Hematopoietic multipotent progenitor cell treated with erythropoietin and hydrocortisone succinate and interleukin-3 and kit ligand, for 4 days (in vitro differentiated cells): ENCODE measurements around the gene EFNA3.

Source experiments
- DNase-seq: peaks from one replicate; pipeline ENCODE4 v3.0.0-alpha.2; 2015

The EFNA3 gene

GRCh38 chr1:155049651-155050559, 28.7 kb upstream of the EFNA3 start:
- DNase-seq = no peak

- peak; percentile 88 for DNase-seq
Measured at GRCh38 chr1:155050560-155051341, 27.9 kb upstream of the EFNA3 start, which contains the start of gene ADAM15. ADAM15 (plus strand) TSS chr1:155051316; CDS start chr1:155051387, 71 bp downstream.

DNA sequence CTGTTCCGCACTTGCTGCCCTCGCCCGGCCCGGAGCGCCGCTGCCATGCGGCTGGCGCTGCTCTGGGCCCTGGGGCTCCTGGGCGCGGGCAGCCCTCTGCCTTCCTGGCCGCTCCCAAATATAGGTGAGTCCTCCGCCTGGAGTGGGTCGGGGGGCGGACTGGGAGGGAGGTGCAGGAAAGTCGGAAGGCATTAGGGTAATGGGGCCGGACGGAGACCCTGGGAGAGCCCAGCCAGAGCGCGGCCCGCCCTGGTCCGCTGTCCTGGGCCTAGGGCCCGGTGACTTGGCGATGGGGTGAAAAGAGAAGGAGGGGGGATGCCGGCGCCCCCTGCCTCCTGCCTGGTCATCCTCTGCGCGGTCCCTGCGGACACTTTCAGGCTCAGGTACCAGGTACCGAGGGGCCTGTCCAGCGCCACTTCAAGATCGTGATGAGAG, 27.3 kb upstream of the EFNA3 start:
- DNase-seq = no peak

- DNase-seq = peak; percentile 79
Measured at GRCh38 chr1:155051777-155052398, 26.7 kb upstream of the EFNA3 start.

- DNase-seq = peak; percentile 67
Measured at GRCh38 chr1:155052439-155053395, 25.9 kb upstream of the EFNA3 start.

DNA sequence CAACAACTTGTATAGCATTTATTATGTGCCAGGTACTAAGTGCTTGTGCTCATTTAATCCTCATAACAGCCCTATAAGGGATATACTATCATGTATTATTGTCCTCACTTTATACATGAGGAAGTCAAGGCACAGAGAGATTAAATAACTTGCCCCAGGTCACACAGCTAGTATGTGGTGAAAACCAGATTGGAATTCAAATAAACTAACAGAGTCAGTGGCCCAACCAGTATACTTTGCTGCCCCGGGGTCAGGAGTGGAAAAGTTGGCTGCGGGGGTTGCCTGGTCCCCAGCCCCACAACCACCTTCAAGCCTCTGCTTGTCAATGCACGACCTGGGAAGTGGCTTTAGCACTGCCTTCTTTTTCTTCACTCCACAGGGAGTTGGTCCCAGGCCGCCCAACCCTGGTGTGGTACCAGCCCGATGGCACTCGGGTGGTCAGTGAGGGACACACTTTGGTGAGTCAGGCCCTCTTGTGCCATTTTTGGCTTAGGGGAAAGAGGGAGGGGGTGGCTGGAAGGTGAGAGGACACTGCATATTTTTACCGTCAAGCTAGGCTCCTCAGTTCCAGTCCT, 25.0 kb upstream of the EFNA3 start:
- no peak for DNase-seq

DNA sequence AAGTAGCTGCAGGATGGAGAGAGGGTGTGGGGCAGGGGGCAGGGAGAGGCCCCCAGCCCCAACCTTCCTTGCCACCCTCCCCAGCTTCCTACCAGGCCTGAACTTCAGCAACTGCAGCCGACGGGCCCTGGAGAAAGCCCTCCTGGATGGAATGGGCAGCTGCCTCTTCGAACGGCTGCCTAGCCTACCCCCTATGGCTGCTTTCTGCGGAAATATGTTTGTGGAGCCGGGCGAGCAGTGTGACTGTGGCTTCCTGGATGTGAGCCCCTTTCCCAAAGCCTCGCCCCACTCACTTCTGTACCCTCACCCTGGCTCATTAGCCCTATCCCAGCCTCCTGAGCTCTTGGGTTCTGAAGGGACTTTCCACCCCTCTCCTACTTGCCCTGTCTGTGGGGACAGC, 21.5 kb upstream of the EFNA3 start:
- DNase-seq = no peak

DNA sequence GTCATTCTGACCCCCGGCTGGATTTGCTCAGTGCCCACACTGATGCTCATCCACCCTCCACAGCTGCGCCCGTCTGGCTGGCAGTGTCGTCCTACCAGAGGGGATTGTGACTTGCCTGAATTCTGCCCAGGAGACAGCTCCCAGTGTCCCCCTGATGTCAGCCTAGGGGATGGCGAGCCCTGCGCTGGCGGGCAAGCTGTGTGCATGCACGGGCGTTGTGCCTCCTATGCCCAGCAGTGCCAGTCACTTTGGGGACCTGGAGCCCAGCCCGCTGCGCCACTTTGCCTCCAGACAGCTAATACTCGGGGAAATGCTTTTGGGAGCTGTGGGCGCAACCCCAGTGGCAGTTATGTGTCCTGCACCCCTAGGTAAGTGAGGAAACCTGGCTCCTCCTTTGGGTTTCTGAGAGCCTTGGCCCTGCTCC, 20.8 kb upstream of the EFNA3 start:
- DNase-seq = no peak

DNA sequence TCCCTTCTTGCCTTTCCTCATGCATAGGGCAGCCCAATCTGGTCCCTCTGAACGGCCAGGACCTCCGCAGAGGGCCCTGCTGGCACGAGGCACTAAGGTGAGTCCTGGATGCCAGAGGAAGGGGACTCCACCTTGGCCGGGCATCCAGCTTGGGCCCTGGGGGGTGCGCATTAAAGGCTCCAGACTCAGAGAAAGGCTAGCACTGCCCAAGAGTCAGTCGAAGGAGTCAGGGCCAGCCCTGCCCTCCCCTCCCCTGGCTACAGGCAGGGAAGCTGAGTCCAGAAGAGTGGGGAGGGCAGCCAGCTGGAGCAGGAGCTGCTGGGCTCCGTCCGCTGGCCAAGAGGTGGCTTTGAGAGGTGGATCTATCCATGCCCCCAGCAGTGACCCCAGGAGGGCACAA, 17.9 kb upstream of the EFNA3 start:
- no peak for DNase-seq

GRCh38 chr1:155061381-155062150, 17.1 kb upstream of the EFNA3 start:
- peak; percentile 94 for DNase-seq

DNA sequence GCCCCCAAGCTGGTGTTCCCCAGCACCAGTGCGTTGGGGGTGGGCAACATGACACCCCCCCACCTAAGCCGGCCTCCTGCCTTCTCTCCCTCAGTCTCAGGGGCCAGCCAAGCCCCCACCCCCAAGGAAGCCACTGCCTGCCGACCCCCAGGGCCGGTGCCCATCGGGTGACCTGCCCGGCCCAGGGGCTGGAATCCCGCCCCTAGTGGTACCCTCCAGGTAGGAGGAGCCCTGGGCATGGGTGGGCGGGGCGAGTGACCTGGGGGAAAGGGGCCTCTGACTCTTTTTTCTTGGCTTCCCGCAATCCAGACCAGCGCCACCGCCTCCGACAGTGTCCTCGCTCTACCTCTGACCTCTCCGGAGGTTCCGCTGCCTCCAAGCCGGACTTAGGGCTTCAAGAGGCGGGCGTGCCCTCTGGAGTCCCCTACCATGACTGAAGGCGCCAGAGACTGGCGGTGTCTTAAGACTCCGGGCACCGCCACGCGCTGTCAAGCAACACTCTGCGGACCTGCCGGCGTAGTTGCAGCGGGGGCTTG, 16.4 kb upstream of the EFNA3 start:
- no peak for DNase-seq

DNA sequence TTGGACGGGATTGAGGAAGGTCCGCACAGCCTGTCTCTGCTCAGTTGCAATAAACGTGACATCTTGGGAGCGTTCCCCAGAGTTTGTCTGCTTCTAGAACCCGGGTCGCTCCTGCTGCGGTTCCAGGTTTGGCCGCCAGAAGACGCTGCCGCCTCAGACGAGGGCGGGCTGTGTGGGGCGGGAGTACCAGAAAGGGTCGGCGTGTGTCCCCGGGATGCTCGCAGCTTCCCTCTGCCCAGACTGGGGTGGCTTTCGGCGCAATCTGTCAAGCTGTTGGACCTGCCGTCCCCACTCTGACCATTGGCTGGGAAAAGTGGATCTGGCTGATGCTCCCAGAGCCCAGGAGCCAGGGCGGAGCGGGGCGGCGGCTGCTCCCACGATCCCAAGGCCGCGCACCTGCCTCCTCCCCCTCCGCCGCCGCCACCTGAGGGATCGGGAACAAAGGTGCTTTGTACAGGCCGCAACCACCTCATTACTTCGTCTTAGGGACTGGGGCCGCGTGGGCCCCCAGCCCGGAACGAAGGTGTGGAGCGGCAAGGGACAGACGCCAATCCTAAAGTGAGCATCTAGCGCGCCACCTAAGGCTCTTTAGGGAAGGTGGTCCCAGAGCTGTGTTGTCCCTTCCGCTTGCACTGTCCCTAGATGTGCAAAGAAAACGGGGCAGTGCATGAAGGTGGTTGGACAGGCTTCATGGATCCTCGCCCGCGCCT, 15.8 kb upstream of the EFNA3 start:
- peak; percentile 88 for DNase-seq

- DNase-seq = peak; percentile 95
Measured at GRCh38 chr1:155063550-155064110, 15.0 kb upstream of the EFNA3 start, which contains the start of gene EFNA4. EFNA4 (plus strand) TSS chr1:155063740; CDS start chr1:155063824, 84 bp downstream.

GRCh38 chr1:155064111-155064831, 14.4 kb upstream of the EFNA3 start:
- peak; percentile 46 for DNase-seq

DNA sequence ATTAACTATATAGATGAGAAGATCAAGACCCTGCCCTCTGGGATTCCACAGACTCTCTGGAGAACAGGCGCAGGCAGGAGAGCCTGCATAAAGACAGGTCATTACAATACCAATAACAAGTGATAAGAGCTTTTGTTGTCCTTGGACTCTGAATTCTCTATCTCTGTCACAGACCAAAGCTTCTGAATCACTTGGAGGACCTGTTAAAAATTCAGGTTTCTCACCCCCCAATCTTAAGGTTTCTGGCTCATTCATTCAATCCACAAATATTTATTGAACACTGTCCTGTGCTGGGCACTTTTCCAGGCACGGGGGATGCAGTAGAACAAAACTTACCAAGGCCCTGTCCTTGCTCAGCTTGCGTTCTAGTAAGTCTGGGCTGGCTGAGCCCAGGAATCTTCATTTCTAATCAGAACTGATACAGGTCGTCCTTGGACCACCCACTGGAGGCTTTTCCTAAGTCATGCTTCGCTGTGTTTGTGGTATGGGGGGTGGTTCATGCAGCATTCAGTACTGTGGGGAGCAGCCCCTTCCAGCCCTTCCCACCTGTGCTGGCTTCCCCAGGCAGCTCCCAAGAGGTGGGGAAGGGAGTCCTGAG, 13.7 kb upstream of the EFNA3 start:
- no peak for DNase-seq

- DNase-seq = no peak
Measured at GRCh38 chr1:155066777-155067176, 11.9 kb upstream of the EFNA3 start.

DNA sequence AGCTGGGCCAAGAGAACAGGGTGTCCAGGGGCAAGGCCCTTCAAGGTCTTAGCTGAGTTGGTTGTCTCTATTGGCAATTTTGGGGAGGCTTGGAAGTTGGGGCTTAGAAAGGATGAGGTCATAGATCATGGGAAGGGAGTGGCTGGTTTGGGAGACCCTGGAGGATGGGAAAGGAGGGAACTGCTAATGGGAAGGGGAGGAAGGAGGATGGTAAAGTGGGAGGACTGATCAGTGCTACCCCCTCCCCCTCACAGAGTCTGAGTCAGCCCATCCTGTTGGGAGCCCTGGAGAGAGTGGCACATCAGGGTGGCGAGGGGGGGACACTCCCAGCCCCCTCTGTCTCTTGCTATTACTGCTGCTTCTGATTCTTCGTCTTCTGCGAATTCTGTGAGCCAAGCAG, 10.0 kb upstream of the EFNA3 start:
- DNase-seq = no peak

DNA sequence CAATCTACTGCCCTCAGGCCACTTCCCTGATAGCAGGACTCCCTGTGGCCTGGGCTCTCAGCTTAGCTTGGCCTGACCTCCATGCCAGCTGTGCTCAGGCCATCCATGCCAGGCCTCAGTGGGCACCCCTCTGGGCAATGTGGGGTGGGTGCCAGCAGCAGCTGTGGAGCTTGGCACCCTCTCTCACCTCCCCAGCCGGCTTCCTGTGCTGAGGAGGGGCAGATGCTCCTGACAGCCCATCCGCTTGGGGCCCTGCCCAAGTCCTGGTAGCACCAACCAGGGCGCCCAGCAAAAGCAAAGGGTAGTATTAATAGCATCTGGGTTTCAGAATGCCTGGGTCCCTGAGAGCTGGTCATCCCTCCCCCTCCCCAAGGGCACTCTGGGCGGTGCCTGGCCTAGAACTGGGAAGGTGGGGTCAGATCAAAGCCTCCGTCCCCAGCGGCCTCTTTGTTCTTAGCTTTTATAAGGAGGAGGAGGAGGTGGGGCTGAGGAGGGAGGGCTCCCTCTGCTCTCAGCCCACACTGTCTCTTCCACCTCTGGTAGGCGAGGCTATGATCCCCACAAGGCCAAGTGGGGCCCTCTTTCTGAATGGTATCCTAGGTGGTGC, 9.0 kb upstream of the EFNA3 start:
- no peak for DNase-seq
